ENCODE results near the gene GRB10. TPM values are rescaled to one million over a fixed set of nuclear protein-coding genes. Genes with fewer than 3 reads are reported as not detected.
"Not testable (repeated sequence)": the region's sequence is repeated elsewhere in the genome, so short reads cannot be mapped to it uniquely, and the experiment has no call there.

Gene GRB10
- polyA plus RNA-seq, 5 donors = 33.7 to 45.6 (median 38.6) TPM

DNA sequence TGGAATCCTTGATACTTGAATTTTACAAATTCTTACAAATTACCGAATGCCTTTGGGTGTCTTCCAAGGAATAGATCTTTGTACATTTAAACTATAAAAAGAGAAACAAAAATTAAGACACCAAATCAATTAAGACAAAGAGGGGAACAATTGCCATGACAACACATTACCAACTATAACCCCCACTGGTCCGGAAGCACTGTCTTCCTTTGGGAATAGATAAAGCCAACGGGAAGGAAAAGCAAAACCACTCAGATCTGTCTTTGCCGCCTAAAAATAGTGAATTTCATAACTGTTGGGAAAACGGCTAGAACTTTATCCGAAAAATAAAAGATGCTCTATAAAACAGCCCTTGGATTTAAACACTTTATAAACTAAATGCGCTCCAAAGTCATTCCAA, 37.4 kb downstream of the GRB10 start:
- no peak for DNase-seq

DNA sequence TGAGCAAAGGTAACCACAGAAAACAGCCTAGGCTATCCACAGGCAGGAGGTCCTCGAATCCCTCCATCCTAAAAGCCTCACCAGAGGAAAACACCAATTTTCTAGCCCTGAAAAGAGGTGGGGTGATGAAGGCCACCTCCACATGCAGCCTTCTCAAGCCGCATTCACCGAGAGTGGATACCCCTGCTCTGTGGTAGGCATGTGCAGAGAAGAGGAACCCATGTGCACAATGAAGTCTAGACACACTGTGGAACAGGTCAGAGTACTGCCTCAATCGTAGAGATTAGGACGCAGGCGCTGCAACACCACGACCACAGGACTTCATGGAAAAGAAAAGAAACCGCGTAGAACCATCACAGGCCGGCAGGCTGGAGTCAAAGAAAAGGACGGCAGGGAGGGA, 38.8 kb downstream of the GRB10 start:
- DNase-seq = no peak

DNA sequence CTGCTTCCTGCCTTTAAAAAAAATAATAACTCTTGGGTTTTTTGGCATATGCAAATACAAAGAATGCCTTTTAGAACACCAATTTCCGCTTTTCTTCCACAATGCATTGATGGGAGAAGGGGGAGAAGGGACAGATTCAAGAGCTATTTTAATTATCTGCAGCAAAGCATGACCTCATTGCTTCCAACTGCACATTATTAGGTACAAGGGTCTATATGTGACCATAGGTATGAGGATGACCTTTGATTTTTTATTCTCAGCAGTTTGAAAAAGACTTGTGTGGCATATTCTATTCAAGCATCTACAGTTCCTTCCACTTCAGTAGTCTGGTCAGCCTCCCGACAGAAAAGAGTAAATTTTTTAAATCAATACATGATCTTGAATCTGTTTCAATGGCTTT, 39.7 kb downstream of the GRB10 start:
- no peak for DNase-seq

- DNase-seq = no peak
Measured at GRCh38 chr7:50742401-50742800, 40.3 kb downstream of the GRB10 start.

GRCh38 chr7:50739744-50740435, 42.8 kb downstream of the GRB10 start:
- no peak for DNase-seq

DNA sequence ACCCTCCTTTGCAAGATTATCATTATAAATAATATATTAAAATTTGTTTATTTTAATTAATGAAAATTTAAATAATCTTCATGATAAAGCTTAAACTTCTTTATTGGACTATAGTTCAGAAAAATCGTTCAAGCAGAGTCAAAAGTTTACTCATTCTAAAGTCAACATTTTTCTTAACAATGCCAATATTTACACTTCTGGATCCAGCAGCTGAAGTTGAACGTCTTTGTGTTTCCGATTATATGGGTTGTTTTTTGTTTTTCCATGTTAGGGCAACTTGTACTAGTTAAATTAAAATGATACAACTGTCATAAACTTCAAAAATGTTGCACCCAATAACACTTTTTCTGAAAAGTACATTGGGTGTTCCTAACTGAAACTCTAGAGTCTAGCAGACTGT, 43.8 kb downstream of the GRB10 start:
- no peak for DNase-seq

- not testable (repeated sequence) for DNase-seq
Measured at GRCh38 chr7:50735836-50736235, 46.9 kb downstream of the GRB10 start.

DNA sequence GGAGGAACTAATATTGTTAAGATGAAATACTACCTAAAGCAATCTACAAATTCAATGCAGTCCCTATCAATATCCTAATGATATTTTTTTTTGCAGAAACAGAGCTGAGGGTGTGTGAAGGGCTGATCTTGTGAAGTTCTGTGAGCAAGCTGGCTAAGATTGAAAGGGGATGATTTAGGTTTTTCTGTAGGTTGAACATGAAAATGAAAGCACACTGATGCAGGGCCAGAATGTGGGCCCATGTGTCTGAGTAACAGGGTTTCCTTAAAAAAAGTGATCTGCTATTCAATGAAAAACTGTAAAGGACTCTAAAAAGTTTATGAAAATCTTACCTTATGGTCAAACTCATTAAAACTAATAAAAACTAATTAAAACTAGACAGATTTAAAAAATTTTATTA, 47.4 kb downstream of the GRB10 start:
- no peak for DNase-seq

DNA sequence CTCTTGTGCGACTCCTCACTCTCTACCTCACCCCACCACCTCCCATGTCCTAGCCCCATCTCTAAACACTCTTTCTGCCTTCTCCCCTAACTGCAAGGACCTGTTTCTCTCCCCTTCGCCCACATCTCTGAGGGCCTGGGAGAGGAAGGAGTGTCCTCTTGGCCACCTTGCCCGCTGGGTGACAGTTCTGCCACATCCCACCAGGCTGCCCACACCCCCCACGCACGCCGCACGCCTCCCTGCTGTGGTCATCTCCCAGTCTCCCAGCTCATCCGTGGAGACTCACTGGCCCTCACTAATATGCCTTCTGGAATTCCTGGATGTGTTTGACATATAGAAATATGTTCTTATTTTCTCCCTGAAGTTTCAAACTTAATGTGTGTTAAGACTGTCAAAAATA, 48.5 kb downstream of the GRB10 start:
- no peak for DNase-seq

DNA sequence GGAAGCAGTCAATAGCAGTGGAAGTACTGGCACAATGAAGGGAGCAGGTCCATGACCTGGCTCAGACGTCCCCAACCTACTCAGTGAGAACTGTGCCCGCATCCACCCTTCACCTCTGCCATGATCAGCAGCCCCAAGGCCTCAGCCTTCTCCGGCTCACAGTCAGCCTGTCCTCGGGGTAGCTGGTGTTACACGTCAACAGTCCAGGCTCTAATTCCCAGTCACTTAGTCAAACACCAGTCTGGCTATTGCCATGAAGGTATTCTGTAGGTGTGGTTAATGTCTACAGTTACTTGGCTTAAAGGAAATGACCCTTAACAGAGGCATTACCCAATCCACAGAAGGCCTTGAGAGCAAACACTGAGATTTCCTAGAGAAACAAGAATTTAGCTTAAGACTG, 49.1 kb downstream of the GRB10 start:
- DNase-seq = peak in 1 of 2 donors; percentile 27

- no peak for DNase-seq
Measured at GRCh38 chr7:50731703-50732582, 50.8 kb downstream of the GRB10 start.

DNA sequence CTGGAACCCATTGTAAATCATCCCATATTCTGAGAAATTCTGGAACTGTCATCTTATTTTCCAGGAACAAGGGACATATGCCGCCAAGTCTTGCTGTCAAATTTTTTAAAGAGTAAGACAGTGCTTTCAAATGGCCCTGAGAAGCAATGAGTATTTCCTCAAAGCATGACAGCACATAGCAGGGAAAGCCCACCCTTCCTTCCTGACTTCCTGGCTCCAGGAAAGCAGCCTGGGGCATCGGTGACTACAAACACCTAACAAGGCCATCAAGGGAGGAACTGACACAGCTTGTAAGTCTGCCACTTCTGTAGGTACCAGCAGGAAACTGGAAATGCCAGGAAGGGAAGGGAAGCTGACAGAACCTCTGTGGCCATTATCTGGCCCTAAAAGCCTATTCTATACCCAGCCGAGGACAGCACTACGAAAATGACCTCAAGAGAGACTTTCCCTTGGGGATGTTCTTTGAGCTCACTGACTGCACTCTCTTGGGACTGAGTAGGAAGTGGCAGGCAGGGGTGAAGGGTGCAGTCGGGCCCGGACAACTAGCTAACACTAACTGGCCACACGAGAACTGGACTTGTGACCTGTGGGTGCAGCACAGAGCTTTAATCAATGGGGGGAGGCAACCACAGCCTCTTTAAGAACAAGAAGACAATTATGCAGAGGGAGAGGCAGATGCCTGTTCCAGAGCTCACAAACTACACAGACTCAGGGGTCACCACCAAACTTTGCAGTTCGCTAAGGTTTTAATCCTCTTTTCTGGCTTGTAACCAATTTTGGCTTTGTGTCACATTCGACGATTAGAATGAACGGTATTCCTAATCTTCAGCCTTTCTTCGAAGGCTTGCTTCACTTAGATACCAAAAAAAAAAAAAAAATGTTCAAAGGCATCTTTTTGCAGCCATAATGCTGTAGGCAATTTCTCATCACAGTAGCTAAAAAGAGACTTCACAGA, 52.0 kb downstream of the GRB10 start:
- no peak for DNase-seq

DNA sequence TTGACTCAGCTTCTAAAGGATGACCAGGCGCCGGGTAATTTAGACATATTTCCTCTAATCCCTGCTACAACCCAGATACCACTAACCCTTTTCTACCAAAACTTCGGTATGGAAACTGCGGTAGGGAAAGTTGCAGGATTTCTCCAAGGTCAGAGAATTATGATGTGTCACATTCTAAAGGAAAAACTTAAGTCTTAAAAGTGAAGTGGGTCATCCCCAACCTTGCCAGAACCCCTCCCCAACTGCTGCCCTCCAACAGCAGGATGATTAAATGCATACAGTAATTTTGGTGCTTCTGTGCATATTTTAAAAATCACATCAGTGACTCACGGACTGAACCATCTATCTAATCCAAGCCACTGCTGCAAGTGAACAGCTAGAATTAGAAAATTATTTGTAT, 52.7 kb downstream of the GRB10 start:
- DNase-seq = no peak

GRCh38 chr7:50728184-50728583, 54.5 kb downstream of the GRB10 start:
- DNase-seq = no peak

- no peak for DNase-seq
Measured at GRCh38 chr7:50727711-50728110, 55.0 kb downstream of the GRB10 start.

- DNase-seq = no peak
Measured at GRCh38 chr7:50727072-50727471, 55.6 kb downstream of the GRB10 start.

GRCh38 chr7:50725774-50726173, 56.9 kb downstream of the GRB10 start:
- DNase-seq = no peak

DNA sequence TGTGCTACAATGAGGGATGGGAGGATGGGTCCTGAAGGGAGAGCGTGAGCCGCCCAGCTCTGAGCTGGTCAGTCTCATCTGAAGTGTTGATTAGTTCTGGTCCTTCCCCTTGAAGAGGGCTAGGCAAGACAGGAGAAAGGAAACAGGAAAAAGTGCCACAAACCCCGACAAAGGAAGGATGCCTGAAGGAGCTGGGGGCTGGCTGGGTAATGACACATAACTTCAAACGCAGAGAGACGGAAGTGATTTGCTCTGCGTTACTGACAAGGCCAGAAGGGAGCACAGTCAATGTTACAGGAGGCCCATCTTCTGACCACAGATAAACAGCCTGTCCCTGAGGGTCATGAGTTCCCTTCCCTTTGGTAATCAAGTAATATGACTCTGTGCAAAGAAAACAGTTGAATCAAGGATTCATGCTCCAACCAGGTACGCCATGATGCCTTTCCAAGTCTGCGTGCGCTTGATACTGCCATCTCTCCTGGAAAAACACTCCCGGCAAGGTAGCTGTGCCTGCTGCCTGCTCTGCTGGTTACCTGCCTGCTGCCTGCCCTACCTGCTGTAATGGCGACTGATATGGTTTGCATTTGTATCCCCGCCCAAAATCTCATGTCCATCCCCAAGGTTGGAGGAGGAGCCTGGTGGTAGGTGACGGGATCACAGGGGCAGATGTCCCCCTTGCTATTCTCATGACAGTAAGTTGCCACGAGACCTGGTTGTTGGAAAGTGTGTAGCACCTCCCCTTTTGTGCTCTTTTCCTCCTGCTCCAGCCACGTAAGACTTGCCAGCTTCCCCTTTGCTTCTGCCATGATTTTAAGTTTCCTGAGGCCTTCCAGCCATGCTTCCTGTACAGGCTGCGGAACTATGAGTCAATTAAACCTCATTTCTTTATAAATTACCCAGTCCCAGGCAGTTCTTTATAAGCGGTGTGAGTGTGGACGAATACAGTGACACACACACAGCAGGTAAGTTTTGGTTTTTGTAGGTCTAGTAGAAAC, 57.9 kb downstream of the GRB10 start:
- no peak for DNase-seq

GRCh38 chr7:50723888-50724287, 58.8 kb downstream of the GRB10 start:
- DNase-seq = no peak

- DNase-seq = no peak
Measured at GRCh38 chr7:50723173-50723572, 59.5 kb downstream of the GRB10 start.

All from right lung (tissue), 5 donors.